Mucosa of gallbladder (tissue), 1 donor: ENCODE data around the gene PCNX2. TPM values are rescaled to one million over a fixed set of nuclear protein-coding genes. Genes with fewer than 3 reads are reported as not detected.
"Not testable (repeated sequence)": the region's sequence is repeated elsewhere in the genome, so short reads cannot be mapped to it uniquely, and the experiment has no call there.

ENCODE experiments used
- DNase-seq: peaks from one replicate; pipeline ENCODE4 v3.0.0-alpha.2; 2020; ENCODE audit warnings: low spot score
- total RNA-seq: library from RNA; stranded (reverse); gene quantifications from one replicate; pipeline ENCODE4 v1.2.1, GENCODE V29; 2021
- donor health status: DM: no; HTN: no; CAD: no.

PCNX2 gene
- total RNA-seq, 1 donor from 2014 or later: 28.4 TPM

- no peak for DNase-seq
Observed at GRCh38 chr1:233224311-233224710, 71.2 kb downstream of the PCNX2 start.

- no peak for DNase-seq
Observed at GRCh38 chr1:233217832-233218231, 77.7 kb downstream of the PCNX2 start.

- no peak for DNase-seq
Observed at GRCh38 chr1:233216009-233216408, 79.5 kb downstream of the PCNX2 start.

GRCh38 chr1:233215135-233215760, 80.3 kb downstream of the PCNX2 start:
- DNase-seq: no peak

- DNase-seq: no peak
Observed at GRCh38 chr1:233211595-233211994, 83.9 kb downstream of the PCNX2 start.

- no peak for DNase-seq
Observed at GRCh38 chr1:233211106-233211505, 84.4 kb downstream of the PCNX2 start.

GRCh38 chr1:233209481-233209880, 86.0 kb downstream of the PCNX2 start:
- DNase-seq: no peak

- DNase-seq: no peak
Observed at GRCh38 chr1:233208687-233209086, 86.8 kb downstream of the PCNX2 start.

- no peak for DNase-seq
Observed at GRCh38 chr1:233197940-233198339, 97.6 kb downstream of the PCNX2 start.

- DNase-seq: no peak
Observed at GRCh38 chr1:233193741-233194140, 101.8 kb downstream of the PCNX2 start.

- no peak for DNase-seq
Observed at GRCh38 chr1:233190987-233191386, 104.5 kb downstream of the PCNX2 start.

GRCh38 chr1:233189526-233189925, 106.0 kb downstream of the PCNX2 start:
- no peak for DNase-seq

- DNase-seq: no peak
Observed at GRCh38 chr1:233188061-233188460, 107.5 kb downstream of the PCNX2 start.

- no peak for DNase-seq
Observed at GRCh38 chr1:233183226-233184020, 112.1 kb downstream of the PCNX2 start.

- no peak for DNase-seq
Observed at GRCh38 chr1:233182587-233182986, 112.9 kb downstream of the PCNX2 start.

GRCh38 chr1:233180641-233181364, 114.7 kb downstream of the PCNX2 start:
- no peak for DNase-seq

- not testable (repeated sequence) for DNase-seq
Observed at GRCh38 chr1:233179638-233180037, 115.9 kb downstream of the PCNX2 start.

- DNase-seq: no peak
Observed at GRCh38 chr1:233172201-233172600, 123.3 kb downstream of the PCNX2 start.

GRCh38 chr1:233170741-233171140, 124.8 kb downstream of the PCNX2 start:
- no peak for DNase-seq

- no peak for DNase-seq
Observed at GRCh38 chr1:233168384-233168783, 127.1 kb downstream of the PCNX2 start.

- no peak for DNase-seq
Observed at GRCh38 chr1:233166896-233167295, 128.6 kb downstream of the PCNX2 start.

GRCh38 chr1:233163696-233164095, 131.8 kb downstream of the PCNX2 start:
- no peak for DNase-seq

- DNase-seq: no peak
Observed at GRCh38 chr1:233158322-233158721, 137.2 kb downstream of the PCNX2 start.
